ENCODE measurements around the gene BAHCC1. TPM values are rescaled to one million over a fixed set of nuclear protein-coding genes. Genes with fewer than 3 reads are reported as not detected.

Gene BAHCC1
- total and polyA plus RNA-seq, 2 of the 4 experiments (the other 2 are of a cell fraction), result 0.36 to 7.8 TPM

DNA sequence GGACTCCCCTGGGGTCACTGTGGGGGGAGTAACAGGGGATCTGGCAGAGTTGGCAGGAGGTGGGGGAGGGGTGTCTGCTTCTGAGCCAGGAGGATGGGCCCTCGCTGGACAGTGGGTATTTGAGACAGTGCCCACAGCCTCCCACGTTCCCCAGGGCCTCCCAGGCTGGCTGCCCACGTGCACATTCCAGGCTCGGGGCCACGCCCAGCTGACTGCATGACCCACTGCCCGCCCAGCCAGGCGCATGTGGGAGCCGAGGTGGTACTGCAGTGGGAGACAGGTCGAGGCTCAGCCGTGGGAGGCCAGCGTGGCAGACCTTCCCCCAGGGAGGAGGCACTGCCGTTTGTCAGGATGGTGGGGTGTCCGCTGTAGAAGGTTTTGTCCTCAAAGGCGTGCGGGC lies 38.8 kb downstream of the BAHCC1 start:
- H3K9me1 ChIP-seq (ENCODE audit: insufficient read depth, low read length), result no peaks in the 10 kb centered on the region
- H3K56ac ChIP-seq (ENCODE audit: extremely low read depth, insufficient read depth, low read length), result no peak overlapping the region
- no peak overlapping the region for H4K8ac ChIP-seq (ENCODE audit: low read depth in 2 of 2, low read length in 2 of 2)
- peaks cover 5% of the 10 kb centered on the region for H4K20me1 ChIP-seq (ENCODE audit: insufficient read depth, low read length)
- WGBS, 2 experiments (ENCODE audit: extremely low coverage in 2 of 2, insufficient read length in 1 of 2), result 85% methylated on average over 10 of the region's 15 CpGs; no CpG with 5 or more reads in 1 of the 2 experiments
- TF ChIP-seq POLR2A (IDR thresholded peaks at IDR 0.05; ENCODE audit: low read depth, low read length) (no peak), MAZ (IDR thresholded peaks at IDR 0.05; ENCODE audit: borderline replicate concordance, low read depth, low read length) (no peak), SMC3 (IDR thresholded peaks at IDR 0.05; ENCODE audit: low read depth, low read length) (no peak)
- TF ChIP-seq, protein P1, sequence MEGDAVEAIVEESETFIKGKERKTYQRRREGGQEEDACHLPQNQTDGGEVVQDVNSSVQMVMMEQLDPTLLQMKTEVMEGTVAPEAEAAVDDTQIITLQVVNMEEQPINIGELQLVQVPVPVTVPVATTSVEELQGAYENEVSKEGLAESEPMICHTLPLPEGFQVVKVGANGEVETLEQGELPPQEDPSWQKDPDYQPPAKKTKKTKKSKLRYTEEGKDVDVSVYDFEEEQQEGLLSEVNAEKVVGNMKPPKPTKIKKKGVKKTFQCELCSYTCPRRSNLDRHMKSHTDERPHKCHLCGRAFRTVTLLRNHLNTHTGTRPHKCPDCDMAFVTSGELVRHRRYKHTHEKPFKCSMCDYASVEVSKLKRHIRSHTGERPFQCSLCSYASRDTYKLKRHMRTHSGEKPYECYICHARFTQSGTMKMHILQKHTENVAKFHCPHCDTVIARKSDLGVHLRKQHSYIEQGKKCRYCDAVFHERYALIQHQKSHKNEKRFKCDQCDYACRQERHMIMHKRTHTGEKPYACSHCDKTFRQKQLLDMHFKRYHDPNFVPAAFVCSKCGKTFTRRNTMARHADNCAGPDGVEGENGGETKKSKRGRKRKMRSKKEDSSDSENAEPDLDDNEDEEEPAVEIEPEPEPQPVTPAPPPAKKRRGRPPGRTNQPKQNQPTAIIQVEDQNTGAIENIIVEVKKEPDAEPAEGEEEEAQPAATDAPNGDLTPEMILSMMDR (conservative IDR thresholded peaks at IDR 0.05; ENCODE audit: low read depth, low read length), result no peak
- TF ChIP-seq, protein P2, sequence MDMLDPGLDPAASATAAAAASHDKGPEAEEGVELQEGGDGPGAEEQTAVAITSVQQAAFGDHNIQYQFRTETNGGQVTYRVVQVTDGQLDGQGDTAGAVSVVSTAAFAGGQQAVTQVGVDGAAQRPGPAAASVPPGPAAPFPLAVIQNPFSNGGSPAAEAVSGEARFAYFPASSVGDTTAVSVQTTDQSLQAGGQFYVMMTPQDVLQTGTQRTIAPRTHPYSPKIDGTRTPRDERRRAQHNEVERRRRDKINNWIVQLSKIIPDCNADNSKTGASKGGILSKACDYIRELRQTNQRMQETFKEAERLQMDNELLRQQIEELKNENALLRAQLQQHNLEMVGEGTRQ (IDR thresholded peaks at IDR 0.05; ENCODE audit: low read depth, low read length), result peak; percentile 49; the same call in 1 of the 2 replicates
- H3K27me3 ChIP-seq (ENCODE audit: control insufficient read depth, insufficient read depth, low read length), result no peaks in the 10 kb centered on the region
- H3K23ac ChIP-seq (ENCODE audit: low read depth, low read length), result no peak overlapping the region
- no TSS peak for BruUV-seq (replicated peaks)
- no peaks in the 10 kb centered on the region for H3K36me3 ChIP-seq (ENCODE audit: control insufficient read depth, insufficient read depth, low read length)
- in situ Hi-C loops (cut with MboI; ENCODE audit: low sequenced_read_pairs) (no loop called here), intact Hi-C loops (cut with micrococcal nuclease) (no loop called here), dilution Hi-C loops (cut with HindIII; ENCODE audit: low sequenced_read_pairs, unreplicated experiment) (no loop called here)
- H3K9me3 ChIP-seq (ENCODE audit: control insufficient read depth, insufficient read depth, low read length), result no peaks in the 10 kb centered on the region
- POLR2A ChIA-PET (ENCODE audit: unreplicated experiment), result no interaction called here
- H3K79me1 ChIP-seq (ENCODE audit: low read depth in 1 of 2, low read length in 2 of 2), result peaks cover 0 to 10% of the 10 kb centered on the region in 2 experiments; a peak in 1 of 4 replicates
- H3K4me1 ChIP-seq (ENCODE audit: control insufficient read depth, insufficient read depth, low read length), result peaks cover 16% of the 10 kb centered on the region
- H2AK5ac ChIP-seq (ENCODE audit: low read depth, low read length), result no peak overlapping the region; the same call in 1 of the 2 replicates
- ATAC-seq (ENCODE audit: low read depth) (no peak), DNase-seq (no peak)
- no peak overlapping the region for H4K91ac ChIP-seq (ENCODE audit: insufficient read depth, low read depth, low read length)
- no peak overlapping the region for H2BK120ac ChIP-seq (ENCODE audit: low read depth, low read length)
- no peak overlapping the region for H3K4me2 ChIP-seq (ENCODE audit: low read depth, low read length)
- H4K5ac ChIP-seq (ENCODE audit: low read depth, low read length), result no peak overlapping the region
- H3K18ac ChIP-seq (ENCODE audit: low read depth, low read length), result no peak overlapping the region
- H3K4me3 ChIP-seq (ENCODE audit: insufficient read depth, low read depth, low read length), result no peak overlapping the region
- peak overlapping the region; percentile 32 for H2AFZ ChIP-seq (replicated peaks; ENCODE audit: low read length, poor library complexity)
- CTCF ChIA-PET, result no interaction called here
- H2BK20ac ChIP-seq (ENCODE audit: low read depth, low read length), result no peak overlapping the region
- no peak overlapping the region for H3K27ac ChIP-seq (ENCODE audit: insufficient read depth, low read length)
- H2BK5ac ChIP-seq (ENCODE audit: low read depth, low read length, poor library complexity, severe bottlenecking), result no peak overlapping the region
- no peak overlapping the region for H2BK15ac ChIP-seq (ENCODE audit: low read depth, low read length)
- peak overlapping the region; percentile 24 for H2AK9ac ChIP-seq (replicated peaks; ENCODE audit: low read depth, low read length, poor library complexity)
- H3K14ac ChIP-seq (replicated peaks; ENCODE audit: low read depth, low read length), result no peak overlapping the region
- H3K9ac ChIP-seq (ENCODE audit: low read depth, low read length), result no peak overlapping the region
- no peak overlapping the region; the same call in 1 of the 2 replicates for H3K4ac ChIP-seq (ENCODE audit: low read depth, low read length)
